ENCODE measurements around the gene ZNF777.
A peak's percentile ranks its signal among the peaks of the same experiment; 100 is the strongest.
"Not testable (repeated sequence)": the region's sequence is repeated elsewhere in the genome, so short reads cannot be mapped to it uniquely, and the experiment has no call there.

ZNF777 gene

DNA sequence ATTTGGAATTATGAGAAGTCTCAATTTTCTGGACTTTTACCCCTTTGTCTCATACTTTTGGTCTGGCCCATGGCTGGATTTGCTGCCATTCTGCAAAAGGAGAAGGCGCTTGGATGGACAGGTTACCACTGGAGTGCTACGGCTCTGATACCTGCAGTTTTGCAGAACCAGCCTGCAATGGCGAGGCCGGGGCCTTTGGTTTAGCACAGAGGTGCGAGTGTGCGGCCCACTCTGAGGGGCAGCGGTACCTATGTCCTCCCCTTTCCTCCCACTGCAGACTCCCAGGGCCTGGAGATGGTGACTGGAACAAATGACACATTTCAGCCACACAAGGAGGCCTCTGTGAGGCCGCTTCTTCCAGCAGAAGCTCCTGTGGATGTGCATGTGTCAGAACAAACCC is 11.9 kb downstream of the ZNF777 start:
- no peak for DNase-seq

- not testable (repeated sequence) for DNase-seq
Observed at GRCh38 chr7:149446026-149446425, 14.8 kb downstream of the ZNF777 start.

- DNase-seq: no peak
Observed at GRCh38 chr7:149444287-149444686, 16.6 kb downstream of the ZNF777 start.

DNA sequence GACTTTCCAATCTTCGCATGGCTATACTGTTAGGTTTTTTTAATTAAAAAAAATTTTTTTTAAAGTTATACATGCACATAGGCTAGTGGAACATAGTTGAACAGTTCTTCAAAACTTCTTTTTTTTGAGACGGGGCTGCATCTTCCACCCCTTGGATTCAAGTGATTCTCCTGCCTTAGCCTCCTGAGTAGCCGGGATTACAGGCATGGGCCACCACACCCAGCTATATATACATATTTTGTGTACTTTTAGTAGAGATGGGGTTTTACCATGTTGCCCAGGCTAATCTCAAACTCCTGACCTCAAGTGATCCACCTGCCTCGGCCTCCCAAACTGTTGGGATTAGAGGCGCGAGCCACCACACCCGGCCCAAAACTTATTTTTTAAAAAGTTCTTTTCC is 17.3 kb downstream of the ZNF777 start:
- DNase-seq: no peak

DNA sequence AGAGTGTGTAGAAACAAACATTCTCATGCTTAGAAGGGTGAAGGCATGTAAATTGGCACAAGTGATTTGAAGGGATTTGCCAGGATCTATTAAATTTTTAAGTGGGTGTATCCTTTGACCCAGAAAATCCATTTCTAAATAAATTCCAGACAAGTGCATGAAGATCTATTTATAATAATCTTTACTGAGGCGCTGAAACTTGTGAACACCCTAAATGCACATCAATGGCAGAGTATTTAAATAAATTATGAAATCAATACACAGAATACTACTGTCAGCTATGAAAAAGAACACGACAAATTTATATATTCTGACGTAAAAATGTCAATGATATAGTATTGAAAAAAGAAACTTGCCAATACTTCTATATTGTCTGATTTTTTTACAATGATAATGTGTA is 17.9 kb downstream of the ZNF777 start:
- no peak for DNase-seq

- no peak for DNase-seq
Observed at GRCh38 chr7:149440222-149440621, 20.6 kb downstream of the ZNF777 start.

DNA sequence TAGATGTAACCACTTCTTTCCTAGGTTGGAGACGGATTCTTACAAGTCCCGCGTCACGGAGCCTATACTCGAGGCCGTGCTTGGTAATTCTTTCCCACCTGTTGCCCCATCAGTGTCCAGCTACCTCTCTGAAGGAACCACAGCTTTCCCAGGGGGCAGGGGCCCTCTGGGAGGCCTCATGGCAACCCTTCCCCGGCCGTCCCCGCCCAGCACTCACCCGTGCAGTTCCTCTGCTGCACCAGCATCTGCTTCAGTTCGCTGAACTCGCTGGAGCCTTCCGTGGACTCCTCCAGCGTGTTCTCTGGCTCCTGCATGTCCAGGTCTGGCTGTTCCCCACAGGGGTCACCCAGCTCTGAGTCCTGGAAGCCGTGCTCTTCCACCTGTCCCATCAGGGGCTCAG is 24.5 kb downstream of the ZNF777 start:
- DNase-seq: no peak

DNA sequence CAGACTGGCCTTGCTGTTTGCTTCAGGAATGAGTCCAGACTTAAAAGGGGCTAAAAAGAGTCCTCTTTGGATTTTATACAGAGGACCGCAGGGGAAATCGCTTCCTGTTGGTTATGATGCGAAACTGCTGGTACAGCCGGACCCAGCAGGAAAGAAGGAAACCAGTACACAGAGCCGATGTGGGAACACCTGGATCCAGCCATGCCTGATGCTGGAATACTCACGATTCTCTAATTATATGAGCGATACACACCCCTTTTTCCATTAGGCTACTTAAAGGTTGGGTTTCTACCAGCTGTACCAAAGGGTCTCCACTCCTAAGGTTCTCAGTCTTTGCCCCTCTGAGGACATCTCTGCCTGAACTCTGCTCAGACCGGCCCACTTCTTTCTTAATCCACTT is 27.7 kb downstream of the ZNF777 start:
- no peak for DNase-seq

DNA sequence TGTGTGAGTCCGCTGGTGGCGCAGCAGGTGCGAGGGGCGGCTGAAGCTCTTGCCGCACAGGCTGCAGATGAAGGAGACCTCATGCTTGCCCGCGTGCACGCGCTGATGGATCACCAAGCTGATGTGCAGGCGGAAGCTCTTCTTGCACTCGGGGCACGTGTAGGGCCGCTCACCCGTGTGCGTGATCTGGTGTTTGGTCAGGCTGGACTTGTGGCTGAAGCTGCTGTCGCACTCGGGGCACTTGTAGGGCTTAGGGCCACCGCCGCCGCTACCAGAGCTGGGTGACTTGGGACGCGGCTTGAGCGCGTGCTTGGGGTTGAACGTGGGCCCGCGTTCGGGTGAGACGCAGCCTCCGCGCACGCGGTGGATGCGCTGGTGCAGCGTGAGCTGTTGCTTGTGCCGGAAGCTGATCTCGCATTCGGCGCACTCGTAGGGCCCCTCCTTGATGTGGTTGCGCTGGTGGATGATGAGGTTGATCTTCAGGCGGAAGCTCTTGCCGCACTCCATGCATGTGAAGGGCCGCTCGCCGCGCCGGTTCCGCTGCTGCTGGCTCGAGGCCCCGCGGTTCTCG is 28.7 kb downstream of the ZNF777 start:
- no peak for DNase-seq

DNA sequence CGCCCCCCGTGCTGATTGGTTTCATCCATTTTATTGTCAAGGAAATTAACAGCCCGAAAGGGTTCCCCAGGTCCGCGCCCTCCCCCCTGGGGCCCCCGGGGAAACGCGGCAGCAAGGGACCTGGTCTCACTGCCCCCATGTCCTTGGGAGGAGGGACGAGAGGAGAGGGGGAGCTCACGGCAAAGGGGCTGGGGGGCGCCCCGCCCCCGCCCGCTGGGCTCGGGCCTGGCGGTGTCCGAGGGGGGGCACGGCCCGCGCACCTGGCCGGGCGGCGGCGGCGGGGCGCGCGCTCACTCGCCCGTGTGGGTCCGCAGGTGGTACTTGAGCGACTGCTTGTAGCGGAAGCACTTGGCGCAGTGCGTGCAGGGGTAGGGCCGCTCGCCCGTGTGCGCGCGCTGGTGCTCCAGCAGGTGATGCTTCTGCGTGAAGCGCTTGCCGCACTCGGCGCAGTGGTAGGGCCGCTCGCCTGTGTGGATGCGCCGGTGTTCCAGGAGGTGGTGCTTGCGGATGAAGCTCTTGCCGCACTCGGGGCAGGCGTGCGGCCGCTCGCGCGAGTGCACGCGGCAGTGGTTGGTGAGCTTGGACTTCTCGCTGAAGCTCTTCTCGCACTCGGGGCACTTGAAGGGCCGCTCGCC is 29.3 kb downstream of the ZNF777 start:
- DNase-seq: no peak

DNA sequence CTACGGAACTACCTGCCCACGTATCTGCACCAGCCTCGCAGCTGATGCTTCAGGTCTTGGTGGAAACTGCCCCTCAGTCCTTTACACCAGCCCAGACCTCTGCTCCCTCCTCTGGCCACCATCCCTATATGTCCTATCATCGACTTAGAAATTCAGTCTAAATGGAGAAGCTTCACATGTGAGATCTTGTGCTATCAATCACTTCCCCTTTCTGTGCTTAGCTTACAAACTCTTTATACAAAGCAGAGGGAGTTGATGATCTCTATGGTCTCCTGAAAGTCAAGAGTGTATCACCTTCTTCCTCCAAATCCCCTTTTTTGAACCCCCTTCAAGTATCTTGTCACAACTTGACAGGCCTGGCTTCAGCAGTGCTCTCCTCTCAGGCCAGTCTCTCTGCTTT is 30.7 kb downstream of the ZNF777 start:
- DNase-seq: no peak

- DNase-seq: no peak
Observed at GRCh38 chr7:149427893-149428292, 33.0 kb downstream of the ZNF777 start.

DNA sequence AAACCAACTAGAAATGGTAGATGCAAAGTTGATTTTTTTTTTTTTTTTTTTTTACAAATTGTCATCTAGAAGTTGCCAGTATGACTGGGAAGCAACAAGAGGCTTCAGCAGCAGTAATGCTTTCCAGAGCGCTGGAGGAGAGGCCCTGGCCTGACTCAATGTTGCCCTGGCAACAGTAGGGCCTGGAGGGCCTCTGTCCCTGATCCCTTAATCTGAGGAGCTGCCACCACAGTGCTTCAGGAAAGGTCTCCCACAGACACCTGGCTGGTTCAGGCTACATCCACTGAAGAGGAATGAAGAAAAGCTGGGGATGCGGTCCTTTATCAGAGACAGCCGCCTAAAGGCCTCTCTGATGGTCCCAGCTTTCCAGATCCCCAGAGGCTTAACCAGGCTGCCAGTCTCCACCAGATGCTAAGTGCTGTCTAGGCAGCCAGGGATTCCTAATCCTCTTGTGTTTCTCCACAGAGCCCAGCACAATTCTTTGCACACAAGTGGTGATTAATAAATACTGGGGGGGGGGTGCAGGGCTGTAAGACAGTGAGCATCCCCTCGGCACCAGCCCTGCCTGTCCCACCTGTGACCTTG is 33.7 kb downstream of the ZNF777 start:
- no peak for DNase-seq

GRCh38 chr7:149423449-149424110 is 37.3 kb downstream of the ZNF777 start:
- no peak for DNase-seq

DNA sequence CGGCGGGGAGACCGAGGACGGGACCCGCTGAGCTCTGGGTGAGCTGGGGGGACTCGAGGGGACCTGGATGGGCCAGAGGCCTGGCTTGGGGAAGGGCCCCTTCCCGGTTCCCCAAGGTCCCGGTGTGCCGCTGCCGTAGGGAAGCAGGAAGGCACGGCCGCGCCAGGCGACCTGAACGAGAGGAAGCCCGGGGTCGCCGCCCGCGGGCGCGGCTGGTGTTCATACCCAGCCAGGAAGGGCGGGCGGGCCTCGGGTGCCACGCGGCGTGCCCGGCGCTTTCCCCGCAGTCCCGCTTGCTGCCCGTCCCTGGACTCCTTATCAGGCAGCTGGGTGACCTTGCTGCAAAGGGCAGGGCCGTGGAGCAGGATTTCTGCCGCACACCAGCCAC is 38.0 kb downstream of the ZNF777 start:
- peak; percentile 73 for DNase-seq

- peak; percentile 91 for DNase-seq
Observed at GRCh38 chr7:149422162-149422913, 38.5 kb downstream of the ZNF777 start.

GRCh38 chr7:149420006-149420405 is 40.9 kb downstream of the ZNF777 start:
- DNase-seq: no peak

GRCh38 chr7:149415391-149416071 is 45.3 kb downstream of the ZNF777 start:
- no peak for DNase-seq

DNA sequence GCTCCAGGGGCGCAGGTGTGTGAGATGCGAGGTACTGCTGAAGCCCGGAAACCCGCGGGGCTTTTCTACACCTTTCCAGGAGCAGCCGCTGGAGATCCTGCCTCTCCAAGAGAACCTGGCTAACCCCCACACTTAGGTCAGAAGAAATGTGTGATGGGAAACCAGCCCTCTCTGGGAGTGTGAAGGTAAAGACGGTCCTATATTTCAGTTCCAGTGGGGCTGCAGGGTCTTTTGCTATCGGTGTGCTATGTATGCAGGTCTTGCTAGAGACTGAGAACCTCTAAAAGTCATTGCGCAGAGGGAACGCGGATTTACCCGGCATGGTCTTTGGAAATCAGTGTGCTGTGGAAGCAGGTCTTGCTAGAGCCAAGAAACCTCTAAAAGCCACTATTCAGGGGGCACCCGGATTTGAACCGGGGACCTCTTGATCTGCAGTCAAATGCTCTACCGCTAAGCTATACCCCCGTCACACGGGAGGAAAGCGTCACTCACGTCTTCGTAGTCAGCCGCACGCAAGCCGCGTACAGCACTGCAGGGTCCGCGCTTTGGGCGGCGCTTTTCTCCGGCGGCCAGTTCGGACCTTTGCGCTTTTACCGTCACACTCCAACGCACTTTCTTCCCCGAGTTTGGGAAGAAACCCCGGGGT is 46.0 kb downstream of the ZNF777 start:
- peak; percentile 86 for DNase-seq

DNA sequence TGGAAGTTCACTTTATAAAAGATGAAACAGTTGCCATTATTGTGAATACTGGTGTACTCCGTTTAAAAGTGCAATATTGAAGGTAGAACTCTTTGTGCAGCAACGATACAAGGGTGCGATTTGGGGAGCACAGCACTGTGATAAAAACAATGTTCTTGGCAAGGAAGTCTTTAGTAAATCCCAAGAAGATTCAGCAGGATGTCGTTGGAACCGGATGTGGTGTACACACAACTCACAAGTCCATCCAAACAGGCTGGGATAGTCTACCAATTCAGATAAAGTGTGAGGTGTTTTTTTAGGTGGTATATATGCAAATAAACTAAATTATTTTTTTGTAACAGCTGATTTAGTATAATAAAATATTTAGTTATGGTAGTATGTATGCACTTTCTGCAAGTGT is 46.7 kb downstream of the ZNF777 start:
- DNase-seq: no peak

- not testable (repeated sequence) for DNase-seq
Observed at GRCh38 chr7:149413083-149413482, 47.8 kb downstream of the ZNF777 start.

- DNase-seq: no peak
Observed at GRCh38 chr7:149409895-149410294, 51.0 kb downstream of the ZNF777 start.

Measured in activated effector memory CD4-positive, alpha-beta T cell treated with anti-CD3 and anti-CD28 coated beads, Interleukin-2, amount 50 U/mL, for 16 hours (primary cell).